Measurements from ENCODE around the gene SCN4B. TPM values are rescaled to one million over a fixed set of nuclear protein-coding genes. Genes with fewer than 3 reads are reported as not detected.

SCN4B gene
- total and polyA plus RNA-seq, 2 of the 8 experiments (the other 6 are each of a cell fraction or from before 2014, with no cell fraction given), result 2.8 to 4.9 TPM

- no peaks in the 10 kb centered on the region for H3K9me3 ChIP-seq (ENCODE audit: insufficient read depth in 2 of 2, low read depth in 1 of 2, low read length in 1 of 2)
- peak overlapping the region; percentile 34 to 70 (median 53) for H3K4me3 ChIP-seq (ENCODE audit: extremely low read depth in 1 of 4, insufficient read depth in 2 of 4, low read depth in 3 of 4, low read length in 4 of 4)
- H2BK15ac ChIP-seq (ENCODE audit: low read length), result no peak overlapping the region
- ChIA-PET CTCF (ENCODE audit: partially characterized antibody) (interaction anchor here (0.7 to 12.7 kb wide), 24 partner anchors 9 to 467 kb away, joined by 3 to 245 read pairs (median 4); no protein-coding TSS in a partner anchor), POLR2A (ENCODE audit: partially characterized antibody) (no interaction called here)
- H3K56ac ChIP-seq (replicated peaks; ENCODE audit: insufficient read length, low read depth, low read length), result no peak overlapping the region
- H3K4ac ChIP-seq (replicated peaks; ENCODE audit: insufficient read length, low read depth, low read length), result no peak overlapping the region
- H3K23me2 ChIP-seq (ENCODE audit: low read depth, low read length), result no peaks in the 10 kb centered on the region
- H3K79me2 ChIP-seq (ENCODE audit: control insufficient read depth in 1 of 2, insufficient read depth in 2 of 2, low read length in 2 of 2), result no peaks in the 10 kb centered on the region
- no peak overlapping the region for H2AK5ac ChIP-seq (ENCODE audit: low read depth, low read length)
- peaks cover 0 to 21% (median 7%) of the 10 kb centered on the region in 4 experiments; a peak in 6 of 7 replicates for H3K4me1 ChIP-seq (replicated peaks in 1 of 4; ENCODE audit: control insufficient read depth in 3 of 4, insufficient read depth in 4 of 4, low read length in 3 of 4)
- H2BK120ac ChIP-seq (replicated peaks; ENCODE audit: low read depth, low read length), result no peak overlapping the region
- no peaks in the 10 kb centered on the region for H3K79me1 ChIP-seq (ENCODE audit: low read depth, low read length)
- no peak overlapping the region for H4K5ac ChIP-seq (ENCODE audit: insufficient read length, low read depth, low read length)
- no peaks in the 10 kb centered on the region for H3K36me3 ChIP-seq (ENCODE audit: control insufficient read depth in 2 of 4, insufficient read depth in 4 of 4, low read length in 3 of 4)
- no peak overlapping the region for H4K8ac ChIP-seq (ENCODE audit: extremely low read depth, insufficient read depth, low read length)
- H3K9ac ChIP-seq (replicated peaks in 1 of 4; ENCODE audit: extremely low read depth in 1 of 4, low read depth in 3 of 4, low read length in 3 of 4), result no peak overlapping the region; a peak in 1 of 7 replicates
- peaks cover 0 to 31% (median 17%) of the 10 kb centered on the region in 4 experiments; a peak in 6 of 7 replicates for H3K27me3 ChIP-seq (replicated peaks in 1 of 4; ENCODE audit: control insufficient read depth in 3 of 4, extremely low read depth in 1 of 4, insufficient read depth in 3 of 4, low read length in 3 of 4)
- H3K18ac ChIP-seq (ENCODE audit: extremely low read depth, low read length), result peak overlapping the region; percentile 9; the same call in 1 of the 2 replicates
- WGBS, 2 experiments (ENCODE audit: extremely low coverage in 1 of 2, insufficient coverage in 1 of 2, insufficient read length in 1 of 2, insufficient replicate concordance in 2 of 2, low coverage in 1 of 2, low lambda C conversion rate in 2 of 2, missing lambda C conversion rate in 1 of 2), result 4% methylated on average over 32 of the region's 78 CpGs; no CpG with 5 or more reads in 1 of the 2 experiments
- H4K20me1 ChIP-seq (replicated peaks in 1 of 2; ENCODE audit: control insufficient read depth in 1 of 2, insufficient read depth in 2 of 2, low read length in 2 of 2), result peaks cover 0 to 3% of the 10 kb centered on the region in 2 experiments
- no peak overlapping the region for H2BK5ac ChIP-seq (ENCODE audit: low read depth, low read length)
- no peak overlapping the region for H2BK20ac ChIP-seq (ENCODE audit: low read length)
- H3K4me2 ChIP-seq (ENCODE audit: insufficient read depth in 1 of 2, low read depth in 2 of 2, low read length in 2 of 2), result peak overlapping the region; percentile 27 to 74
- DNase-seq (ENCODE audit: low read depth in 1 of 2, low spot score in 2 of 2) (peak; percentile 66 to 97), FAIRE-seq (peak; percentile 66)
- no peak overlapping the region for H3K27ac ChIP-seq (ENCODE audit: low read depth, low read length)
- no peak overlapping the region for H3K14ac ChIP-seq (ENCODE audit: insufficient read length)
- H4K91ac ChIP-seq (replicated peaks; ENCODE audit: insufficient read length, low read length), result no peak overlapping the region
- no peak overlapping the region for H2BK12ac ChIP-seq (ENCODE audit: low read depth, low read length)
- H2AFZ ChIP-seq (ENCODE audit: low read length), result no peak overlapping the region
- H3K23ac ChIP-seq (ENCODE audit: insufficient read length), result no peak overlapping the region
- TF ChIP-seq CEBPB (IDR thresholded peaks at IDR 0.05; ENCODE audit: low read depth, low read length) (no peak), POLR2A (IDR thresholded peaks at IDR 0.05; ENCODE audit: control extremely low read depth in 1 of 2, low read depth in 2 of 2, low read length in 2 of 2) (no peak), PHF8 (conservative IDR thresholded peaks at IDR 0.05; ENCODE audit: low read depth, low read length) (peak; percentile 46; the same call in 1 of the 2 replicates), BRCA1 (IDR thresholded peaks at IDR 0.05; ENCODE audit: low read depth, low read length) (no peak), EZH2 (IDR thresholded peaks at IDR 0.05; ENCODE audit: low read depth, low read length, severe bottlenecking) (no peak), SP4 (IDR thresholded peaks at IDR 0.05; ENCODE audit: low read length) (no peak), TBP (IDR thresholded peaks at IDR 0.05; ENCODE audit: low read depth, low read length) (0 out of 2 replicates have a peak, but pooled peaks have one; percentile 35), HDAC2 (IDR thresholded peaks at IDR 0.05; ENCODE audit: borderline replicate concordance in 1 of 2, low read depth in 2 of 2, low read length in 2 of 2) (0 out of 4 replicates have a peak, but pooled peaks of 1 of the 2 experiments have one; percentile 42), JUN (IDR thresholded peaks at IDR 0.05; ENCODE audit: low read depth, low read length) (no peak), RAD21 (IDR thresholded peaks at IDR 0.05 in 1 of 2, conservative IDR thresholded peaks at IDR 0.05 in 1 of 2; ENCODE audit: low read depth in 2 of 2, low read length in 2 of 2) (peak; percentile 97 to 99), RFX5 (IDR thresholded peaks at IDR 0.05; ENCODE audit: borderline replicate concordance, low read depth, low read length) (no peak)
Observed at GRCh38 chr11:118145285-118146227, 7.1 kb downstream of the SCN4B start.

Measured in H1 (cell line).